SK-N-MC (cell line): Measurements from ENCODE around the gene TOX2.

Experiments used
- EZH2 ChIP-seq: fragments of 200-600 bp; sonication (generic); IDR thresholded peaks from one replicate; pipeline ENCODE4 v1.6.1; 2017; ENCODE audit warnings: antibody characterized with exemption
- FOXP2 ChIP-seq: optimal IDR thresholded peaks from 2 replicates; pipeline ENCODE3; 2011; ENCODE audit warnings: mild to moderate bottlenecking, moderate library complexity; ENCODE audit not compliant: insufficient read depth; ENCODE audit errors: extremely low read length, control extremely low read depth
- POLR2AphosphoS5 ChIP-seq: IDR thresholded peaks from 2 replicates; pipeline ENCODE4 v1.6.1; 2012; ENCODE audit warnings: mild to moderate bottlenecking, low read depth, low read length, borderline replicate concordance

DNA sequence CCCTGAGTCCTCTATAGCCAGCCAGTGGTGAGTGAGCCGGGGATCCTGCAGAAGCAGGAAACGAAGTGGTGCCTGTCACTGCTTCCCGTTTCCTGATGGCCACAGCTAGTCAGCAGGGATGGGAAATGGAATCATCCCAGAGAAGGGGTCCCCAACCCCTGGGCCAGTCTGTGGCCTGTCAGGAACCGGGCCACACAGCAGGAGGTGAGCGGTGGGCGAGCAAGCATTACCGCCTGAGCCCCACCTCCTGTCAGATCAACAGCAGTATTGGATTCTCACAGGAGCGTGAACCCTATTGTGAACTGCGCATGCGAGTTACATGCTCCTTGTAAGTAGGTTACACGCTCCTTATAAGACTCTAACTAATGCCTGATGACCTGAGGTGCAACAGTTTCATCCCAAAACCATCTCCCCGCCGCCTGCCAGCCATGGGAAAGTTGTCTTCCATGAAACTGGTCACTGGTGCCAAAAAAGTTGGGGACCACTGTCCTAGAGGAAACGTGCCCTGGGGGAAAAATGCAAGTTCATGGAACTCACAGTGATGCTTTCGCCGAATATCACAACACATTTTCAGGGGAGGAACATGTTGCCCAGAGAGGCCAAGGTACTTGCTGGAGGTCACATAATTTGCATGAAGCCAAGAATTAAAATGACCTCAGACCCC, 158.5 kb downstream of the TOX2 start:
- TF ChIP-seq POLR2AphosphoS5 (no peak), EZH2 (no peak), FOXP2 (no peak)
